ENCODE data around the gene CDH4.

GRCh38 chr20:61508301-61509096 lies 256.4 kb downstream of the CDH4 start:
- TF ChIP-seq CCNT2 (IDR thresholded peaks at IDR 0.05; ENCODE audit: borderline replicate concordance, extremely low read depth, insufficient read length, low read depth, low read length) (no peak), MCM5 (IDR thresholded peaks at IDR 0.05; ENCODE audit: low read depth) (no peak), USF2 (CRISPR knock-in tag; IDR thresholded peaks at IDR 0.05) (no peak)
